NCI-H1417 (cell line): ENCODE data around the gene RUSC1.
"Not testable (repeated sequence)": the region's sequence is repeated elsewhere in the genome, so short reads cannot be mapped to it uniquely, and the experiment has no call there.

Experiments used
- DNase-seq, 3 experiments: peaks; one replicate each; lab custom pipeline; 2025; lab: John Stamatoyannopoulos, UW

The RUSC1 gene

GRCh38 chr1:155322953-155323728 lies 2.4 kb downstream of the RUSC1 start:
- DNase-seq = peak; percentile 82 to 95 (median 89)

- DNase-seq = peak; percentile 76 to 92 (median 80)
Measured at GRCh38 chr1:155323729-155324036, 3.0 kb downstream of the RUSC1 start.

- DNase-seq = peak; percentile 89 to 97 (median 90)
Measured at GRCh38 chr1:155324037-155324716, 3.5 kb downstream of the RUSC1 start.

DNA sequence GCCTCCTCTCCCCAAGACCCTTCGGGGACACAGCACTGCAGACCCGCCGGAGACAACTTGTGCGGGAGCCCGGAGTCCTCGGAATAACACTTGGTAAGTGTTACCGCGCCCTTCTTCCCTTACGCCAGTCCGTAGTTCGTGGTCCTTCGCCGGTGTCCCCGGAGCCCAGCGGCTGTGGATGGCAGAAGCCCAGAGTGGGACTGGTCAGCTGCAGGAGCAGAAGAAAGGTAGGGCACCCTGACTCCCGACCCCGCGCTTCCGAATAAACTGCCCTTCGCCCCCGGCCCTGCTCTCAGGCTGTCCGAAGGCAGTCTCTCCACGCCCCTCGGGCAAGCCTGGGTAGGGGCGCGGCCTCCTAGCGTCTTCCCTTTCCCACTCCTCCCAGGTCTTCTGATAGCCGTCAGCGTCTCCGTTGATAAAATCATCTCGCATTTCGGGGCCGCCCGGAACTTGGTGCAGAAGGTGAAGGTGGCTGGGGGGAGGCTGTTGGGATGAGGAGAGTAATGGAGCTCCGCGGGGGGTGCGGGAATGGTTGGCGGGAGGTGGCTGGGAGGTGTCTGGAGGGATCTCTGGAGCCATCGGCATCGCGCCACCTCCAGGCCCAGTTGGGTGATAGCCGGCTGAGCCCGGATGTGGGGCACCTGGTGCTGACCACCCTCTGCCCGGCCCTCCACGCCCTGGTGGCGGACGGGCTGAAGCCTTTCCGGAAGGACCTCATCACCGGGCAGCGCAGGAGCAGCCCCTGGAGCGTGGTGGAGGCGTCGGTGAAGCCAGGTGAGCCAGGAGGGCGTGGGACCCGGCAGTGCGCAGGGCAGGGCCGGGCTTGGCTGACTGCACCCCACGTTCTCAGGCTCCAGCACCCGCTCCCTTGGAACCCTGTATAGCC lies 4.3 kb downstream of the RUSC1 start:
- DNase-seq = peak; percentile 68 to 72 (median 68)

DNA sequence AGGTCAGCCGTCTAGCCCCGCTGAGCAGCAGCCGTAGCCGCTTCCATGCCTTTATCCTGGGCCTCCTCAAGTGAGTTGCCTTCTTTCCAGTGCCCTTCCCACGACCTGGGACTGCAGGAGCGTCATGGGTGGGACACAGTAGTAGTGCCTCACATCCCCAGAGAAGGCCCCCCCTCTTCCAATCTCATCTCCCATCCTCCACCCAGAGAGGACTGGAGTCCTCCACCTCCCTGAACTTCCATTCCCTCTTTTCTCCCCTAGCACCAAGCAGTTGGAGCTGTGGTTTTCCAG lies 4.9 kb downstream of the RUSC1 start:
- no peak for DNase-seq

- DNase-seq = no peak
Measured at GRCh38 chr1:155326020-155326526, 5.4 kb downstream of the RUSC1 start.

DNA sequence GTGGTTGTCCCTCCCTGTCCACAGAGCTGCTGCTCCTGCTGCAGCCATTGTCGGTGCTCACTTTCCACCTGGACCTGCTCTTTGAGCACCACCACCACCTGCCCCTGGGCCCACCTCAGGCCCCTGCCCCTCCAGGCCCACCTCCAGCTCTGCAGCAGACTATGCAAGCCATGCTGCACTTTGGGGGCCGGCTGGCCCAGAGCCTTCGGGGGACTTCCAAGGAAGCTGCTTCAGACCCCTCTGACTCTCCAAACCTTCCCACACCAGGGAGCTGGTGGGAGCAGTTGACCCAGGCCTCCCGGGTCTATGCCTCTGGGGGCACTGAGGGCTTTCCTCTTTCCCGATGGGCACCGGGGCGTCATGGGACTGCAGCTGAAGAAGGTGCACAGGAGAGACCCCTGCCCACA lies 5.9 kb downstream of the RUSC1 start:
- no peak for DNase-seq

- DNase-seq = no peak
Measured at GRCh38 chr1:155327981-155328380, 7.3 kb downstream of the RUSC1 start.

- not testable (repeated sequence) for DNase-seq
Measured at GRCh38 chr1:155328856-155329255, 8.2 kb downstream of the RUSC1 start.

- peak in 1 of 3 experiments; percentile 55 for DNase-seq
Measured at GRCh38 chr1:155329980-155330598, 9.4 kb downstream of the RUSC1 start.

DNA sequence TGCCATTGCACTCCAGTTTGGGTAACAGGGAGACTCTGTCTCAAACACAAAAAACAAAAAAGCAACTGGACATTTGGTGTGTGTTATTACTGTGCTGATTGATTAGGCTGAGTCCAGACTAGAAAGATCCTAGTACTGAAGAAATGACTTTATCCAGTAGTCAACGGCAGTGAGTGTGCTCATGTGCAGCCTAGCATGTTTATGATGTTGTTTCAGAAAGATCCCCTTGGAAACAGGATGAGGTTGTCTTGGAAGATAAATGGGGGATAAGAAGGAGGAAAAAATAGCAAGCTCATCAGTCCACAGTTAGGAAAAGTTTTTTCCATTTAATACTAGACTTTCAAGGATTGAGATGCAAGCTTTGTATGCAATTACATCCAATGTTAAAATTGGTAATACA lies 14.3 kb downstream of the RUSC1 start:
- DNase-seq = no peak

GRCh38 chr1:155339515-155340097 lies 18.9 kb downstream of the RUSC1 start:
- DNase-seq = no peak

DNA sequence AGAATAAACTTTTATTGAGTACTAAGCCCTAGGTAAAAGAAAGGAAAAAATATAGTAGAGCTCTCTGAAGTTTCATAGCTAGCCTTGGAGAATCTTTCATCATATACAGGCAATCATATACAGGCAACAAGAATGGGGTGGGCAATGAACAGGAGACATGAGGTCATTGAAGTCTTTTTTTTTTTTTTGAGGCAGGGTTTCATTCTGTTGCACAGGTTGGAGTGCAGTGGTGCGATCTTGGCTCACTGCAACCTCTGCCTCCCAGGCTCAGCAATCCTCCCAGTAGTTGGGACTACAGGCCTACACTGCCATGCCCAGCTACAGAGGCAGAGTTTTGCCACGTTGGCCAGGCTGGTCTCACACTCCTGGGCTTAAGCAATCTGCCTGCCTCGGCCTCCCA lies 22.1 kb downstream of the RUSC1 start:
- no peak for DNase-seq

DNA sequence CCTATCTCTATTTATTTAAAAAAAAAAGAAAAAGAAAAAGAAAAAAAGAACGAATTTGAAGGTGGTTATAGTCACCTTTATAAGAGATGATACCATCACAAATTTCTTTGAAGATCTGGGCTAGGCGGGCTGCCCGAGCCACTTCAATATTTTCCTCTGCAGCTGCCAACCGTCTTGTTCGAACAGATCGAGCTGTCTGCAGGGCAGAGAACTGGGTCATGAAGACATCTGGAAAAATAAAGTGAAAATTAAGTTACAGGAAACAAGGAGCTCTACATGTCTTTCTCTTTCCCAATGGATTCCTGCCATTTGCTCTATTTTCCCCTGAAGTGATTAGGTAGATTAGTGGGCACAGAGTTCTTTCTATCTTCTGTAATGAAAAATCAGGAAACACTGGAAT lies 31.9 kb downstream of the RUSC1 start:
- DNase-seq = no peak

DNA sequence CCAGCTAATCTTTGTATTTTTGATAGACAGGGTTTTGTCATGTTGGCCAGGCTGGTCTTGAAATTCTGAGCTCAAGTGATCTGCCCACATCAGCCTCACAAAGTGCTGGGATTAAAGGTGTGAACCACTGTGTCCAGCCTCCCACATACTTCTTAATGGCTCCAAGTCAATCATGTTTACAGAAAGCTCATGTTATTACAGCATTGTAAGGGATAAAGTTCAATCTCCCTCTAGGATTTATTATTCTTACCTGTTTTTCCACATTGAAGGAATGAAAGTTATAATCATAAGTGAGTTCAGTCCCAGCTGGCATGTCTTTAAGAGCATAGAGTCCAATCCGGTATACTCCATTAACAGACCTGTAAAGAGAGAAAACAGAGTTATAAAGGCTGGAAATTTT lies 39.4 kb downstream of the RUSC1 start:
- no peak for DNase-seq

GRCh38 chr1:155379180-155379579 lies 58.5 kb downstream of the RUSC1 start:
- no peak for DNase-seq

DNA sequence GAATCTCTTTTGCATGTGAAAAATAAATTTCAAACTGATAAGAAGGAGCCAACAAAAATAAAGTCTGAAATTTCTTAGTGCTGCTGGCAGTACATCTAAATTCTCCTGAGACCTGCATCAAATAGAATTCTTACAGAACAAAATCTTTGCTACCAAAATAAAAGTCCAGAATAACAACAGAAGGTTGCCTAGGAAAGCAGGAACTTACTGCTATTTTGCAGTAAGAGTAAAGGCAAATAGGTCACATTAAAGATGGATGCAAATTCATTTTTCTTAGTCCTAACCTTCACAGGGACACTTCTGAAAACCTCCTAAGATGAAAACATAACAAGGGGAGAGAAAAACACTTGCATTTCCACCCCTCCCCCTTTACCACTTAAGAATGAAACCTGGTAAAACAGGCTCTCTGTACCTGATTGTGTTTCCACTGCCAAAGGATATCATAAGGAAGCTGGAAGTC lies 59.0 kb downstream of the RUSC1 start:
- DNase-seq = peak in 1 of 3 experiments; percentile 18
